GM19328 (cell line): ENCODE measurements around the gene ANKRD63.

Experiments used
- ATAC-seq: cut with Tn5 transposase; IDR thresholded peaks from one replicate; pipeline ENCODE4 v1.9.1; 2021; ENCODE audit warnings: mild to moderate bottlenecking, moderate library complexity; ENCODE audit not compliant: unreplicated experiment

Gene ANKRD63

DNA sequence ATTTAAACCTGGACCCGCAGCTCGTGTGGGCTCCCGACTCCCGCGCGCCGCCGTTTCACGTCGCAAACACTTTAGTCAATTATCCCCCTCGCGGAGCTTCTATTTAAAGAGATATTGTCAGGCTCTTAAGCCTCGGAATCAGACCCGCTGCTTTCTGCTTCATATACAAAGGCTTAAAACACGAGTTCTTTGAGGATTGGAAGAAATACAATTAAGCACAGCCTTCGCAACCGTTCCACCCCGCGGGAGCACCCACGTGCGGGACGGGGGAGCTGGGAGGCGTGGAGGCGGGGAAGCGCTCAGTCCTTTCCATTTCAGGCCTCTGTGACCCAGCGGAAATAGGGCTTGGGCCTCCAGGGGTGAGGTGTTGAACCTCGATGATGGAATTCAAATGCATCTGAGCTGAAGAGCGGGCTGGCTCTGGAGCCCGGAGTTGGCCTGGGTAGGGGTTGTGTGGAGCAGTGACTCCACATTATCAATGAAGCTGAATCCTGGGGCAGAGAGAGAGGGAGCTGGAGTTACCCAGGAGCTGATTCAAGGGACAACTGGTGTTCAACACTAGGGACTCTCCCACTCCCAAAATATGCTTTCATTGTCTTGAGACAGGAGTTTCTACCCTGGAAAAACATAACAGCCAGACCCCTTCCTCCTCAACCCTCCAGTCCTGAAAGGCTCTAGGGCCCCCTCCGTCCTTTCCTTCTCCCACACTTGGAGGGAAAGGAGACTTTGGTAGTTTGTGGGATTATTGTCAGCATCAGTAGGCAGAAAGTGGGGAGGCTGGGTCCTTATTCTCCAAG, 2.4 kb downstream of the ANKRD63 start:
- no peak for ATAC-seq

DNA sequence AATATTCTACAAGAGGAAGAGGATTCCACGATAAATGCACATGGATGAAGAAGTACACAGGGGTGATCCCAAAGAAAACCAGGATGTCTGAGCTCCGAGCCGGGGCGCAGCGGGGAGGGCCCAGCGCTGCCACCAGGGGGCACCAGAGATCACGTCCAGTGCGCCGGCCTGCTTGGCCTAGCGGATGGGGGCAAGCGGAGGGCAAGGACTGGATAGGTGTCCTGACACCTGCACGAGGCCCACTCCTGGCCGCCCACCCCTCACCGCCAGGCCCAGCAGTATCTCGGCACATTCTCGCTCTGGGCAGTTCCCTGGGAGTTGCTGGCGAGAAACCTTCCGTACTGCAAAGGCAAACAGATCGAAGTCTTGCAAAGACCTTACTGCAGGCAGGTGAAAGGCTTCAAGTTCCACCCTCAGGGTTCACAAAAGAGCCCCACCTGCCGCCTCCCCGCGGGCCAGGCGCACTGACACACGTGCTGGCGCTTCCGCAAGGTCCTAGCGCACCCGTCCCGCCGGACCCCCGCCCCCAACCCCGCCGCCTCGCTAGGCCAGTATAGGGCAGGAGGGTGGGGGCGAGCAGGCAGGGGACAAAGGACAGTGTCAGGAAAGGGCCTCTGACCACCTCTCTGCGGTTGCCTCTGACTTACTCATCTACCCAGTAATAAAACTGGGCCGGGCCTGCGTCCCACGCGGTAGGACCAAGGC, 3.3 kb downstream of the ANKRD63 start:
- no peak for ATAC-seq

DNA sequence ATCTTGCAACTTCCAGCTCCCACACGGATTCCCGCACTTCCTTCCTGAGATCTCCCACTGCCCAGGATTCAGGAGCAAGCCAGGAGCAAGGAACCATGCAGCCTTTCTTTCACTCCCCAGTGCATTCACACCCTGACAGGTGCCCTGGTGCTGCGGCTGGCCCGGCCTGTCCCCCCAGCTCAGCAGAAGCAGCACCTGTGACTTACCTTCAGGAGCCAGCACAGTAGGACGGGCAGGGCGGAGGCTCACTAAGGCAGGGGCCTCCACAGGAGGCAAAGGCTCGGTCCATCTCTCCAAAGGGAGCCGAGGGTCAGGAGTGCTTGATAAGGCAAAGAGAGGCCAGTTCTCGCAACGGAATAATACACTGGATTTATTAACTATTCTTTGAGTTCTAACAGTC, 4.8 kb downstream of the ANKRD63 start:
- ATAC-seq: no peak

DNA sequence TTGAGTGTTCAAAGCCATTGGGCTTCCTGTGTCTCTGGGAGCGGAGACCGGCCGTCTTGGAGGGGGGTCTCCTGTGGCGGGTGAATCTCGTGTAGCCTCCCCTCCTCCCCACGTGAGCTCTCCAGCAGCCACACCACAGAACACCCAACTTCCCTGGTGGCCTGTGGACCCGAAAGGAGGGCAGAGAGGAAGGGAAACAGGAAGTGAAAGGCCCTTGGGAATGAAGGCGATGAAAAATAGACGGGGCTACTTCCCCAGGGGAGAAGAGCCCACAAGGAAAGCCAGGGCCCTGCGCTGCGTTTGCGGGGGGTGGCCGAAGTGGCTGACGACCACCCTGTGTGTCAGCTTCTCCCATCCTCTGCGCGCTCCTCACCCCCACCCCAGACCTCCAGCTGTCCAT, 5.4 kb downstream of the ANKRD63 start:
- ATAC-seq: no peak

DNA sequence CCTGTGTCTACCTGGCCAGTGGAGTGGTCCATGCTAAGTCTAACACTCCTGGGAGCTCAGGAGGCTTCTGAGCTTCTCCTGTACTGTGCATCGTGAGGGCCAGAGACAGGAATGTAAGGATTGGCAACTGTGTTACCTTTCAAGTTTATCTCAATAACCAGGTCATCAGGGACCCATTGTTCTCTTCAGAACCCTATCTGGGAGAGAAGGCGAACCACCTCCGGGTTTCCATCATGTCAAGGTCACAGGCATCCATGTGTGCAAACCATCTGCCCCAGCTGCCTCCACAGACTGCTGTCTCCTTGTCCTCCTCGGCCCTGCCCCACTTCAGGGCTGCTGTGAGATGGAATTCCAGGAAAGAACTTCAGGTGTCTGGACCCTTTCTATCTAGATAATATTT, 5.9 kb downstream of the ANKRD63 start:
- no peak for ATAC-seq

DNA sequence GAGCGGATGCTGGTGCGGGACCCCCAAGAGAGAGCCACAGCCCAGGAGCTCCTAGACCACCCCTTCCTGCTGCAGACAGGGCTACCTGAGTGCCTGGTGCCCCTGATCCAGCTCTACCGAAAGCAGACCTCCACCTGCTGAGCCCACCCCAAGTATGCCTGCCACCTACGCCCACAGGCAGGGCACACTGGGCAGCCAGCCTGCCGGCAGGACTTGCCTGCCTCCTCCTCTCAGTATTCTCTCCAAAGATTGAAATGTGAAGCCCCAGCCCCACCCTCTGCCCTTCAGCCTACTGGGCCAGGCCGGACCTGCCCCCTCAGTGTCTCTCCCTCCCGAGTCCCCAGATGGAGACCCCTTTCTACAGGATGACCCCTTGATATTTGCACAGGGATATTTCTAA, 6.9 kb downstream of the ANKRD63 start:
- ATAC-seq: no peak

DNA sequence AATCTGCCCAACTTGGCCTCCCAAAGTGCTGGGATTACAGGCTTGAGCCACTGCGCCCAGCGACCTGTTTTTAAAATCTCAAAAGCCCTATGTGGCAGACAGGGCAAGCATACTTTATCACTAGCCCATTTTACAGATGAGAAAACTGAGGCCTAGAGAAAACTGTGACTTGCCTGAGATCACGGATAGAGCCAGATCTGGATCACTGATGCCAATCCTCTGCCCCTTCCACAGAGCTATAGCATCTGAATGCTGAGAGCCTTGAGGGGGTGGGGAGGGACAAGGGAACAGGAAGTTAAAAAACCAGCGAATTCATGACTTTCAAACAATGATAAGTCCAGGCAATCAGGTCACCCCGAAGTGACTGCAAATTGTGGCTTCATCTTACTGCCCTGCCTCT, 7.3 kb downstream of the ANKRD63 start:
- ATAC-seq: no peak

DNA sequence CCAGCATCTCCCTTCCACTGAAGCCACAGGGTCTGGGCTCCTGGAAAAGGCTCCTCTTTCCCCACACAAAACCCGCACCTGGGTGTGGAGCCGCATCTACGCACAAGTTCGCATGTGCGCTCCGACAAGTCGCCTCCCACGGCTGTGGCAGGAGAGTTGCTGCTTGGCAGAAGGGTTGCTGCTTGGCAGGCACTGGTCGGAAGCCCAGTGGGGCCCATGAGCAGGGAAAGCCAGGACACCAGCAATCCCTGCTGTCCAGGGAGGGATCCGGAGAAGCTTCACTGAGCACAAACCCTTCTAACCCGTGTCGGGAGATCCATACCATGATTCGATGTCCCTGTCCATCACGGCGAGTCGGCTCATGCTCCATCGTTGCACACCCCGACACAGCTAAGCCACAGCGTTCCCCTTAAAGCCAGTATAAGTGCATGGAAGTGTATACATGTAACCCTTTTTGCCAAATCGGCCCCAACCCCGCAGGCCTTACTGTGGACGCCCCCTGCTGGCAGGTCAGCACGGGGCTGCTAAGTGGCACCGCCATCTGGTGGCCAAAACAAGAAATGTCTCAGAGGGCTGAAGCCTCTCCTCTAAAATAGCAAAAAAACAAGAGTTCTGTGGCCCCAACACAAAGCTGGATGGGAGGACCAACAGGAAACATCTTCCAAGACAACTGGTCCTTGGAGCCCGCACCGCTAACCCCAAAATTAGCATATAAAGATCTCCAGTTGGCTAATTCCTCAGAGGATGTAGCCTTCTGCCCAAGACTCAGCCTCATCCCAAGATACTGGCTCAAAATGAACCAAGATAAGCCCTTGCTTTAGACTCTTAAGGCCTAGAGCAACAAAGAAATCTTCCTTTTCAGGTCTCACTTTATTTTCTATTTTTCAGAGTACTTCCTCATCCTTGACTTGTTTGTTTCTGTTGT, 8.3 kb downstream of the ANKRD63 start:
- ATAC-seq: no peak

DNA sequence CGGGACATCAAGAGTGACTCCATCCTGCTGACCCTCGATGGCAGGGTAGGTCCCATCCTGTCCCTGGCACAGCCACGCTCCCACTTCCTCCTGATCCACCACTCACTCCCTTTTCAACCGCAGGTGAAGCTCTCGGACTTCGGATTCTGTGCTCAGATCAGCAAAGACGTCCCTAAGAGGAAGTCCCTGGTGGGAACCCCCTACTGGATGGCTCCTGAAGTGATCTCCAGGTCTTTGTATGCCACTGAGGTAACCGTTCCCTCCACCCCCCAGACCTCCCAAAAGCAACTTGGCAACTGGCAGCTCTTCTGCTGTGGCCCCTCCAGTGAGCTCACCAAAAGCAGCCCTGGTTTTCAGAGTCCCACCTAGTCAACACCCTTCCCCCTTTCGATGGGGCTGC, 9.4 kb downstream of the ANKRD63 start:
- no peak for ATAC-seq

DNA sequence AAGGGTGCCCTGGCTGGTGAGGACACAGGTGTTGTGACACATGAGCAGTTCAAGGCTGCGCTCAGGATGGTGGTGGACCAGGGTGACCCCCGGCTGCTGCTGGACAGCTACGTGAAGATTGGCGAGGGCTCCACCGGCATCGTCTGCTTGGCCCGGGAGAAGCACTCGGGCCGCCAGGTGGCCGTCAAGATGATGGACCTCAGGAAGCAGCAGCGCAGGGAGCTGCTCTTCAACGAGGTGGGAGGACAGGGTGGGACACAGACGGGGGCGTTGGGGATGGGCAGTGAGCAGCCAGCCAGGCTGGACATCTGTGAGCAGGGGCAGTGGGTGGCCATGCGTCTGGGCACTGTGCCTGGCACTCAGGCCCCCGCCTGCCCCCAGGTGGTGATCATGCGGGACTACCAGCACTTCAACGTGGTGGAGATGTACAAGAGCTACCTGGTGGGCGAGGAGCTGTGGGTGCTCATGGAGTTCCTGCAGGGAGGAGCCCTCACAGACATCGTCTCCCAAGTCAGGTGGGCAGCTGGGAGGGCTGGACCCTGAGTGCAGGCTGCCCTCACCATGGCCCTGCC, 10.3 kb downstream of the ANKRD63 start:
- no peak for ATAC-seq

DNA sequence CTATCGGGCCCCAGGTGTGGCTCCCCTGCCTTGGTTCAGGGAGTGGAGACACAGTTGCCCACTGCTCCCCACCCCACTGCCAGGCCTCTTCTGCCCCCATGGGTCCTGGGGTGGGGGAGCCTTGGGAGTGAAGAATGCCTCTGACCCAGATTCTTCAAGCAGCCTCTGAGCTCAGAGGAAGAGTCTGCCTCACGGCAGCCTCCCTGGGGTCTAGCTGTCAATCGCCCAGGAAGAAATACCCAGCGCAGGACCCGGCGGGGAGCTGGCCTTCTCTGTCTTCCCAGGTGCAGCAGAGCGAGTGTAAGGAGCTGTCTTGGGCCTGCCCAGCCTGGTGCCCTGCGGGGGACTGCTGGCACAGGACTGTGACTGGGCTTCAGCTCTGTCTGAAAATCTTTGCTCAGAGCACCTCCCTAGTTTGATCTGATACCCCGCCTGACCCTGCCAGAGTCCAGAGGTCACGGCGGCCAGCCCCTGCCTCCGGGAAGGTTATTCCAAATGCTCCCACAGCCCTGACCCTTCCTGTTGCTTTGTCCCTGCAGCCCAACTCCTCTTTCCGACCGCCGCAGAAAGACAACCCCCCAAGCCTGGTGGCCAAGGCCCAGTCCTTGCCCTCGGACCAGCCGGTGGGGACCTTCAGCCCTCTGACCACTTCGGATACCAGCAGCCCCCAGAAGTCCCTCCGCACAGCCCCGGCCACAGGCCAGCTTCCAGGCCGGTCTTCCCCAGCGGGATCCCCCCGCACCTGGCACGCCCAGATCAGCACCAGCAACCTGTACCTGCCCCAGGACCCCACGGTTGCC, 11.0 kb downstream of the ANKRD63 start:
- ATAC-seq: no peak

DNA sequence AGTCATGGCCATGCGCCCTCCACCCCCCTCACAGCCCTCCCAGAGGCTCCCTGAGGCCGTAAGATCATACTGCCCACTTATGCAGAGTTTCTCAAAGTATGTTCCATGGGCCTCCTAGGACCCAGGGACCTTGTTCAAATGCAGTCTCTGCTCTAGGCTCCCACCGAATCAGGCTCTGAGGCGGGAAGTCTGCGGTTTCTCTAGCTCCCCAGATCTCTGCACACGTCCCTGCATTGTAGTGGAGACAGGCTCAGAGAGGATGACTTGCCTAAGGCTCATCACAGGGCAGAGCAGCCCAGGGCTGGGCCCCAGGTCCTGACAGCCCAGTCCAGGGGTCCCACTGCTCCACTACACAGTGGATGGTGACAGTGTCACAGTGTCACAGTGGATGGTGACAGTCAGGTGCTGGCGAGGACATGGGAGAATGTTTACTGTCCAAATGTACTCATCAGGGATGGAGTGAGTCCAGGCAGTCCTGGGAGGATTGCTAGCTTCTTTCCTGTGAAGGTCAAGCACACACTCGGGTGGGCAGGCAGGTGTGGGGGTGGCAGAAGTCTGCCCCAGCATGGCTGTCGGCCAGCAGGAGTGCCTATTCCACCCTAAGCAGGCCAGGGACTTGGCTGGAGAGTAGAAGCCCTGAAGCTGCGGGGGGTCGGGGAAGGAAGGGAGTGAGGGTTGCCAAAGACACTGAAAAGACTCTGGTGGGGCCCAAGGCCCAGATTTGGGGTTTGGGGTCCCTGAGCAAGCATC, 12.4 kb downstream of the ANKRD63 start:
- no peak for ATAC-seq

DNA sequence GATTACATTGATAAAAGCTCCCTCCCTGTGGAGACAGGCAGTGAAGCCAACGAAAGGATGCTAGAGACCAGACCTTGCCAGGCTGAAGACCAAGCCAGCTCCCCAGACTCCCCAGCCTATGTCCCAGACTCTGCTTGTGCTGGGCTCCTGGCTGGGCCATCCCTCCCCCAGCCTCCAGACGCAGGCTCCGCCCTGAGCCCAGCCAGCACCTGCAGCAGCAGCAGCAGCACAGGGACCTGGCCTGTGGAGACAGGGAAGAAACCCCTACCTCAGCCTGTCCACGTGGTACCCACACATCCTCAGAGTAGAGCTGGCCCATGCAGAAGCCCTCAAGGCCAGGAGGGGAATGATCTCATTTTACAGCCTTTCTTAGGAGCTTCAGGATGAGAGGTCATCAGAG, 13.3 kb downstream of the ANKRD63 start:
- ATAC-seq: no peak

DNA sequence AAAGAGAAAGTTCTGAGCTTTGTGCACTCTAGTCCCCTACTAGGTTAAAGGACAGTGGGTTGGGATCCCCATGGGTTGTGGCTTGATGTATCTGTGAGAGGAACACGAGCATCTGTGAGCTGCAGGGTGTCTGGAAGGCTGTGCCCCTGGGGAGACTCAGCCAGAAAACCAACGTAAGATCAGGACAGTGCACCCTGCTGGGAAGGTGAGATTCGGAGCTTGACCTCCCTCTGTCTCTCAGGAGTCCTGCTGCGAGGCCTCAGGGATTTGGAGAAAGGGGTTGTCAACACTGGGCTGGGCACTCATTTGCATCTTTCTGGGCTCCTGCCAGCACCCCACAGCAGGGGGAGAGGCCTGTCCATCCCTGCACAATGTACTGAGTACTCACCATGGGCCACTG, 15.2 kb downstream of the ANKRD63 start:
- ATAC-seq: no peak

DNA sequence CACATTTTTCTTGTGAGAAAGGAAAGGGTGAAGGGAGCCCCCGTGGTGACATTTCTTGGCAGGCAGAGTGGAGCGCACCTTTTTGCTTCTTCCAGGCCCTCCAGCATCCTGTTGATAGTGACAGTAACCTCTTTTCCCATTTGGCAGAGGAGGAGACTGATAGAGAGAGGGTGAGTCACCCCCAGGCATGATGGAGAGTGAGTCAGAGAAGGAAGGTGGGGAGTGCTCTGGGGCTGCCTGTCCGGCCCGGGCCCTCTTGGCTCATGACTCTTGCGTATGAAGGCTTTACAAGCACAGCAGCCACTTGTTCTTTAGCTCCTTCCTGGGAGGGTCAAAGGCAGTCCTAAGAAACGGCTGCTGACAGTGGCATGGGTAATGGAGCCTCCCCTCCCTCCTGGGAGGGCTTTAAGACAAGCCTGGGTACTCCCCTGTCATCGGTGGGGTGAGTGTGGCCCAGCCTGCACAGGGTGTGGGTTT, 16.0 kb downstream of the ANKRD63 start:
- ATAC-seq: no peak

DNA sequence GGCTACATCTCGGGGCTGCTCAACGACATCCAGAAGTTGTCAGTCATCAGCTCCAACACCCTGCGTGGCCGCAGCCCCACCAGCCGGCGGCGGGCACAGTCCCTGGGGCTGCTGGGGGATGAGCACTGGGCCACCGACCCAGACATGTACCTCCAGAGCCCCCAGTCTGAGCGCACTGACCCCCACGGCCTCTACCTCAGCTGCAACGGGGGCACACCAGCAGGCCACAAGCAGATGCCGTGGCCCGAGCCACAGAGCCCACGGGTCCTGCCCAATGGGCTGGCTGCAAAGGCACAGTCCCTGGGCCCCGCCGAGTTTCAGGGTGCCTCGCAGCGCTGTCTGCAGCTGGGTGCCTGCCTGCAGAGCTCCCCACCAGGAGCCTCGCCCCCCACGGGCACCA, 17.0 kb downstream of the ANKRD63 start:
- ATAC-seq: no peak

DNA sequence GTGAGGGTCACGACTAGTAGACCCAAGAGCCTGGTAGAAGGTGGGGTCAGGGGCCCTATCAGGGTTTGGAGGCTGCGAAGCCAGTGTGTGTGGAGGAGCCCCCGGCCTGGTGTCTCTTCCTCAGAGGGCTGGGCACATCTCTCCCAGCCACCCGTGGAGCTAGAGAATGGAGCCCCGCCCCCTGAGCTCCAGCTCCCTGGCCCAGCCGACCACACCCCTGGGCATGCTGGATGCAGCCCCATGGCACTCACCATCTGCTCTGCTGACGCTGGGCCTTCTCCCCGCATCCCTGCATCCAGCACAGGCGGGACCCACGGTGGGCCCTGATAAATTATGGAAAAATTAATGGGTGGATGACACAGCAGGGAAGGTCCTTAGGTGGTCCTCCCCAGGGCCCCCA, 17.5 kb downstream of the ANKRD63 start:
- ATAC-seq: no peak

DNA sequence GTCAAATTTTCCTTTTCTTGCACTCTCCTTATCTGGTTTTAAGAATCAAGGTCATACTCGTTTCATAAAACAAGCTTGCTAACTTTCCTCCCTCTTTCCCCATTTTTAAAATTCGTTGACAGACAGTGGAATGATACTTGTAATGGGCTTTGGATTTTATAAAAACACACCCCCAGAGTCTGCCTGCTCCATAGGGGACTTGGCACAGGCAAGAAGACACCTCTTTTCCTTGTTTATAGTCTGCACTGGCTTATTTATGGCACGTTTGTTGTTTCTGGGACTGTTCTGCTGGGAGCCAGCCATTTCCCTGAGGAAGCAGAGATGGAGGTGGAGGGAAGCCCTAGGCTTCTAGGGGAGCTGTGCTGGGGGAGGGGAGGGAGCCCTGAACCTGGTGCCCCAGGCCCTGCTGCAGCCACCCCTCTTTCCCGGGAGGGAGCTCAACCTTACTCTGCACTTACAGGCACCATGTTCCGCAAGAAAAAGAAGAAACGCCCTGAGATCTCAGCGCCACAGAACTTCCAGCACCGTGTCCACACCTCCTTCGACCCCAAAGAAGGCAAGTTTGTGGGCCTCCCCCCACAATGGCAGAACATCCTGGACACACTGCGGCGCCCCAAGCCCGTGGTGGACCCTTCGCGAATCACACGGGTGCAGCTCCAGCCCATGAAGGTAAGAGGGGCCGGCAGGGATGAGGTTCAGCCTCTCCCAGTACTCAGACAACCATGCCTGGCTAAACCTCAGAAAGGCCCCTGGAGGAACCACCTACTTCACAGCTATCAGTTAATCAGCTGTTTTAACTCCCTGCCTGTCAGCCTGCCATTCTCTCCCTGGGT, 18.3 kb downstream of the ANKRD63 start:
- ATAC-seq: no peak
